GM21526 (cell line): ENCODE results near the gene PANX2.
"Not testable (repeated sequence)": the region's sequence is repeated elsewhere in the genome, so short reads cannot be mapped to it uniquely, and the experiment has no call there.

Experiments
- ATAC-seq: cut with Tn5 transposase; IDR thresholded peaks from one replicate; pipeline ENCODE4 v1.9.1; 2021; ENCODE audit warnings: moderate library complexity; ENCODE audit not compliant: unreplicated experiment, low FRiP score

Gene PANX2

GRCh38 chr22:50147258-50148165, 23.0 kb upstream of the PANX2 start:
- not testable (repeated sequence) for ATAC-seq

- ATAC-seq, result no peak
Measured at GRCh38 chr22:50148166-50148500, 22.4 kb upstream of the PANX2 start.

DNA sequence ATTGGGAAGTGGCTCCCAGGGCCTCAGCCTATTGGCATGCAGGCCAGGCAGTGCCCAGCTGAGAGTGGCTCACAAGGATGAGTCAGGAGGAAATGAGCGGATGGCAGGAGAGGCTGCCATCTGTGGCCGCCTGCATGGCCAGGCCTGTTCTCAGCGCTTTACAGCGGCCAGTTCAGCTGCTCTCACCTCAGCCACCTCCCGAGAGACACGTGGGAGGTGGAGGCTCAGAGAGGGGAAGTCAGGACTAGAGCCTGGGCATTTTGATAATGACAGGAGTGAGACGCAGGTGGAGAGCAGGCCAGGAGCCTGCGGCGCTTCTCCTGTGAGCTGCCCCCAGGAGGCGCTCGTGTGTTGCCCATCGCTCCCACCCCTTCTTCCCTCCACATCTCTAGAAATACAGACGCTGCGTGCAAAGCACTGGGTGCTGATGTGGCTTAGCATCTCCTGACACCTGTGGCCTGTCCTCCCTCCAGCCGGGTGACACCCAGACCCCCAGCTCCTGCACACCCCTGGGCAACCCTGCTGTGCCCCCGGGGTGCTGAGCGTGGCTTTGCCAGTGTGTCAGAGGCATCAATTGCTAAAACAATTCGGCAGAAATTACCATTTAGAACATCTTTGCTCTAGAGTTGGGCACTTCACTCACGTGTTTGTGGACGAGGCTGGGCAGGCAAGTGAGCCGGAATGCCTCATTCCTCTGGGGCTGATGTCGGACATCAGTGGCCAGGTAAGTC, 21.4 kb upstream of the PANX2 start:
- ATAC-seq, result no peak

DNA sequence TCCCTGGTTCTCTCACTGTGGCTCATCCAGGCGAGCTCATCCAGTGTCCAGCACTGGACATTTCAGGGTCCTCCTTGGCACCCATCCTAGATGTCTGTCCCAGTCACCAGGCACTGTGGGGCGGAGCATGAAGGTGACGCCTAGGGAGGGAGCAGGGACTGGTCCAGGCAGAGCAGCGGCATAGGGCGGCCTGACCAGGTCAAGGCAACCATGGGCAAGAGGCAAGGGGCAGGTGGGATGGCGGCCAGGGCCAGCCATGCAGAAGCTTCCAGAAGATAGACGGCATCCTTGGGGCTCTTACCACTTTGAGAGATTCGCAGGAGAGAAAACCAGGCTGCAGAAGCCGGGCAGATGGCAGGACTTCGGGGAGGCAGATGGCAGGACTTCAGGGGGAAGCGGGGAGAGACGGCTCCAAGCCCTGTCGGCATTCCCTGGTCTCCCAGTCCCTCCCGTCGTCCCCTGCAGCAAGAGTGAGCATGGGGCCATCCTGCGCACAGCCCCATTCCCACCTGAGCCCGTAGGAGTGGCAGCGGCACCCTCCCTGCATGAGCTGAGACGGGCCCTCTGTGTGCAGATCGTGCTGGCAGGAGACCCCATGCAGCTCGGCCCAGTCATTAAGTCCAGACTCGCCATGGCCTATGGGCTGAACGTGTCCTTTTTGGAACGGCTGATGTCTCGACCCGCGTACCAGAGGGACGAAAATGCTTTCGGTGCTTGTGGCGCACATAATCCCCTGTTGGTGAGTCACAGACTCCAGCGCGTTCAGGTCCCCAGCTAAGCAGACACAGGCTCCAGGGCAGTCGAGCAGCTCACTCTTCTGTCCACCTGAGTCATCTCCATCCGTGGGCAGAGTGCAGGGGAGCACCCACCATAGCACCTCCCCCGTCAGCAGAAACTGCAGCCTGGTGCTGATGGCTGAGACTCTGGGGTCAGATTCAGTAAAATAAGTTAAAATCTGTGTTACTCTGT, 20.1 kb upstream of the PANX2 start:
- ATAC-seq, result no peak

DNA sequence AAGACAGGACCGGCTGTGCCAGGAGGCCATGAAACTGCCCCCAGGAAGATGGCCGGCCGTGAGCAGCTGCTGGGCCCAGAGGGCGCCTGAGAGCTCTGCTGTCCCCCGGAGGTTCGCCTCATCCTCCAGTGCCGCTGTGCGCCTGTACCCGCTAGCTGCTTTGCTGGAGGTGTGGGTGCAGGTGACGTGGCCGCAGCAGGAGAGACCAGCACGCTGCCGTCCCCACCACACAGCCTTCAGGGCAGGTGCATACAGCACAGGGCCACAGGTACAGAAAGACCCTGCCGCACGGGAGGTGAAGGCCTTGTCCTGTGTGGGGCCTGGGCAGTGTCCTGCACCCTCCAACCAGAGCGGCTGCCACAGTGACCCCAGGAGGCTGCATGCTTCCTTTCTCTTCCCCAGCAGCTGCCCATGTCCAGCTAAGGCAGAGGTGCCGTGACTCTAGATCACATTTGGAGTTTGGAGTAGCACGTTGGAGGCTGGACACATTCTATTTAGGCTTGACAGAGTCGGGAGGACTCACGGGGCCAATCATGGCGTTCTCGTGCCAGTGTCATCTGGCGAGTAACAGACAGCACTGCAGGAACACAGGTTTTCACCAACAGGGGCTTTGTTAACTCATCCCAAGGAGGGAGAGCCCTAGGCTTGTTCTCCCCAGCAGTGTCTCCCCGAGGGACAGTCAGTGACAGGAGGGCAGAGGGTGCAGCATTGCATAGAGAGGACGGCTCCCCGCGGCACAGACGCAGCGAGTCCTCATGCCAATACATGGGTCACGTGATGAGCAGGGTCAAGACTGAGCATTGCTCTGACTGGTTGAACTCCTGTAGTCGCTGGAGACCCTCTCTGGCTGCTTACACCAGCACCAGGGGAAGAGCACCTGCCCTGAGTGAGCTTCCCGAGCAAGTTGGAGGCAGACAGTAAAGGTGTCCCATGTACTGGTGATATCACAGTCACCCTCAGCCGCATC, 18.7 kb upstream of the PANX2 start:
- no peak for ATAC-seq

GRCh38 chr22:50153056-50153755, 17.3 kb upstream of the PANX2 start:
- no peak for ATAC-seq

GRCh38 chr22:50153756-50154140, 16.8 kb upstream of the PANX2 start:
- no peak for ATAC-seq

GRCh38 chr22:50157709-50158375, 12.7 kb upstream of the PANX2 start:
- no peak for ATAC-seq

- ATAC-seq, result no peak
Measured at GRCh38 chr22:50160947-50161346, 9.6 kb upstream of the PANX2 start.

GRCh38 chr22:50161508-50162390, 8.8 kb upstream of the PANX2 start:
- ATAC-seq, result no peak

DNA sequence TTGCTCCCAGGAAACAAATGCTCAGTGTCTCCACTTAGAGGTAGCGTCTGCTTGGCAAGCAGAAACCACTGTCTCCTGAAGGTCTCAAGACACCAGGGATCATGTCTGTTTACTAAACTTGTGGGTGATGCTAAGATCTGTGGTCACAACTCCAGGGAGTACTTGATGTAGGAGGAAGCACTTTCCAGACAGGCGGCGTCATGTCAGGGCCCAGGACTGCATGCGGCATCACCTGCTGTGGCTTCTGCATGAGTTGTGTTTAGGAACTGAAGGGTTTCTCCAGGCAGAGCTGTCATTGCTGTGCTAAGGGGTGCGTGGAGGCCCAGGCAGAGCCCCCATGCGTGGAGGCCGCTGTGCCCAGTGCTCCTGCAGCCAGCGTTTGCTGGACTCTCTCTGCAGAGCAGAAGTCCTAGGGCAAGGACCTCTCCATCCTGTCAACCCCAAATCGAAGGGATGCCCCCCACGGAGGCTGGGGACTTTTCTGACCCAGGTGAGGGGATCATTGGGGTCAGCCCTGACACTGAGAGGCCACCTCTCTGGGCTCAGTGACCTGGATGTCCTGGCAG, 8.1 kb upstream of the PANX2 start:
- no peak for ATAC-seq

- no peak for ATAC-seq
Measured at GRCh38 chr22:50165436-50166123, 5.0 kb upstream of the PANX2 start.

- ATAC-seq, result no peak
Measured at GRCh38 chr22:50167689-50168489, 2.6 kb upstream of the PANX2 start.

GRCh38 chr22:50168490-50169180, 1.9 kb upstream of the PANX2 start:
- not testable (repeated sequence) for ATAC-seq

- no peak for ATAC-seq
Measured at GRCh38 chr22:50169181-50169759, 1.3 kb upstream of the PANX2 start.
